ENCODE measurements around the gene TP53I3.
"Not testable (repeated sequence)": the region's sequence is repeated elsewhere in the genome, so short reads cannot be mapped to it uniquely, and the experiment has no call there.

TP53I3 gene, protein sequence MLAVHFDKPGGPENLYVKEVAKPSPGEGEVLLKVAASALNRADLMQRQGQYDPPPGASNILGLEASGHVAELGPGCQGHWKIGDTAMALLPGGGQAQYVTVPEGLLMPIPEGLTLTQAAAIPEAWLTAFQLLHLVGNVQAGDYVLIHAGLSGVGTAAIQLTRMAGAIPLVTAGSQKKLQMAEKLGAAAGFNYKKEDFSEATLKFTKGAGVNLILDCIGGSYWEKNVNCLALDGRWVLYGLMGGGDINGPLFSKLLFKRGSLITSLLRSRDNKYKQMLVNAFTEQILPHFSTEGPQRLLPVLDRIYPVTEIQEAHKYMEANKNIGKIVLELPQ

DNA sequence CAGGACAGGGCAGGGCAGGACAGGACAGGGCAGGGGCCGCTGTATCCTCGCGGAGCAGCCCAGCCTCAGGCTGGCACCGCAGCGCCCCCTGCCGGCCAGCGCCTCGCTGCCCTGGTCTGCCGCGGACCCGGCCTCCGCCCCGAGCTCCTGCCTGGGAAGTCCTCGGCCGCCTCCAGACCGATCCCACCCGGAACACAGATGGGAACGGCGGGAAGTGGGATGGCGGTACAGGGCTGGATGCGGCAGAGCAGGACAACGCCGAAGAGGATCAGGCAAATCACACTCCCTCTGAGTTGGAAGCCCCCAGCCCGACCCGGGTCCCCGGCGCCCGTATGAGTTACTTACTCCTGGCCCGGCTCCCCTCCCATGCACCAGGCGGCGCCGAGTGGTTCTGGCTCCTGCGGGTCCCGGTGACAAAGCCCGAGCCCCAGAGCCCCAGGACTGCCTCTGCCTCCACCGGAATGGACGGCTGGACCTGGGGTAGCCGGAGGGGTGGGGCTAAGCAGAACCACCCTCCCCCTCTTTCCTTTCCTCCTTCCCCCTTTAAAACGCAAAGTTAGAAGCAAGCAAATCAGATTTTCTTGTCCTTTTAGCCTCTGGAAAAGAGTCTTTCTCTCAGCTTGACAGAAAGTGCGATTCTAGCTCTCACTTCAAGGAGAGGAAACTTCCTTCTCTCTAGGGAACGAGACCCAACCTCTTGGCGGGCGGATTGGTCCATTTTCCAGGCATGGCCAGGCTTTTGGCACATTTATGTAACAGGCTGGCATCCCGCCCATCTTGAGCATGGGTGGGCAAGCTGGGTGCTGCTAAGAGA lies at the start of gene TP53I3:
Gene TP53I3, minus strand, starts transcription at position 449 of the 814 bp plus-strand sequence. CDS start 508 bp downstream, outside the sequence.
- peak; percentile 77 for DNase-seq

DNA sequence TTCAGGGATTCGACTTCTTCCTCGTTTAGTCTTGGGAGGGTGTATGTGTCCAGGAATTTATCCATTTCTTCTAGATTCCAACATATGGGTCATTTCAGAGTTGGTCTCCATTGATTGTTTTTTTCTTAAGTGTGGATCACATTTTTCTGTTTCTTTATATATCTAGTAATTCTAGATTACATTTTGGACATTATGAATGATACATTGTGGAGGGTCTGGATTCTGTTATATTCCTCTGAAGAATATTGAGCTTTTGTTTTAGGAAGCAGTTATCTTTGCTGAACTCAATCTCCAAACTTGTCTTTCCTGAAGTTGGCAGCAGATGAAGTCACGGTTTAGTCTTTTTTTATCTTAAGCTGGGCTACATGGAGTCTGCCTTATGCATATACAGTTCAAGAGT lies 47.9 kb upstream of the TP53I3 start:
- DNase-seq: no peak

DNA sequence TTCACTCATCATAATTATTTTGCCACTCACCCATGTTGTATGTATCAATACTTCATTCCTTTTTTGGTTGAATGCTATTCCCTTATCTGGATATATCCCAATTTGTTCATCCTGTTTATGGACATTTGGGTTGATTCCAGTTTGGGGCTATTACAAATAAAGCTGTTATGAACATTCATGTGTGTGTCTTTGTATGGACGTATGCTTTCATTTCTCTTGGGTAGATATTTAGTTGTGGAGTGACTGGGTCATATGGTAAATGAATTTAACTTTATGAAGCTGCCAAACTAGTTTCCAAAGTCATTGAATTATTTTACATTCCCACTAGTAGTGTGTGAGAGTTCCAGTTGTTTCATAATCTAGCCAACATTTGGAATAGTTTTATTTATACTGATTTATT lies 41.3 kb upstream of the TP53I3 start:
- no peak for DNase-seq

GRCh38 chr2:24123922-24124580 lies 39.4 kb upstream of the TP53I3 start:
- no peak for DNase-seq

DNA sequence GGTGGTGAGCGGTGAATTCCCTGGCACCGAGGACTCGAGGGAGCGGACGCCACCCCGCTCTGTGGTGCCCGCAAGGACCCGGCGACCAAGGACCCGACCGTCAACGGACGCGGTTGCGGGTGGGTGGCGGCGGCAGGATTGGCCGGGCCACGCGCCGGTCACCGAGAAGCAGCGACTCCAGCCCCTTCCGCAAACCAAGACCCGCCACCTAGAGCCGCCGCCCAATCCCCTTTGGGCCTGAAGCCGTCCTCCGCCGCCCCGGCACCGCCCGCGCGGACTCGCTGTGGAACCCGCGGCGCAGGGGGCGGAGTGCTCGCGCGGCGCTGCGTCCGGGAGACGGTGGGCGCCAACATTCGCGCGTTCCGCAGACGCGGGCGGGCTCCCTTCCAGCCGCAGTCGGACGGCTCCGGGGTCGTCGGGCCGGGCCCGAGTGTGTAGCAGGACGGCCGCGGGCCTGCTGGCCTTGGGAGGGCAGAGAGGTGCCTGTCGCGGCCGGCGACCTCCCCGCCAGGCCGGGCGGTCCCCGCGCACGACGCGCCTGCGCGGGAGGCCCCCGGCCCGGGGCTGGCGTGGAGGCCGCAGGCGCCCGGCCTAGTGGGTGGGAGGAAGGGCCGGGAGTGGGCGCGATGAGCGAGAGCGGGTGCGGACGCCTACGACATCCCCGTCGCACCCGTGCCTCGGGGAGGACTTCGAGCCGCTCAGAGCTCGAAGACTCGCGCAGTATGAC lies 38.7 kb upstream of the TP53I3 start, which contains the start of the genes FAM228B and PFN4:
Gene FAM228B, plus strand, starts transcription at position 275 of the 727 bp plus-strand sequence. CDS start 893 bp downstream, outside the sequence.
Gene PFN4, minus strand, starts transcription at position 140 of the 727 bp plus-strand sequence. CDS start 799 bp downstream, outside the sequence.
- peak; percentile 62 for DNase-seq

DNA sequence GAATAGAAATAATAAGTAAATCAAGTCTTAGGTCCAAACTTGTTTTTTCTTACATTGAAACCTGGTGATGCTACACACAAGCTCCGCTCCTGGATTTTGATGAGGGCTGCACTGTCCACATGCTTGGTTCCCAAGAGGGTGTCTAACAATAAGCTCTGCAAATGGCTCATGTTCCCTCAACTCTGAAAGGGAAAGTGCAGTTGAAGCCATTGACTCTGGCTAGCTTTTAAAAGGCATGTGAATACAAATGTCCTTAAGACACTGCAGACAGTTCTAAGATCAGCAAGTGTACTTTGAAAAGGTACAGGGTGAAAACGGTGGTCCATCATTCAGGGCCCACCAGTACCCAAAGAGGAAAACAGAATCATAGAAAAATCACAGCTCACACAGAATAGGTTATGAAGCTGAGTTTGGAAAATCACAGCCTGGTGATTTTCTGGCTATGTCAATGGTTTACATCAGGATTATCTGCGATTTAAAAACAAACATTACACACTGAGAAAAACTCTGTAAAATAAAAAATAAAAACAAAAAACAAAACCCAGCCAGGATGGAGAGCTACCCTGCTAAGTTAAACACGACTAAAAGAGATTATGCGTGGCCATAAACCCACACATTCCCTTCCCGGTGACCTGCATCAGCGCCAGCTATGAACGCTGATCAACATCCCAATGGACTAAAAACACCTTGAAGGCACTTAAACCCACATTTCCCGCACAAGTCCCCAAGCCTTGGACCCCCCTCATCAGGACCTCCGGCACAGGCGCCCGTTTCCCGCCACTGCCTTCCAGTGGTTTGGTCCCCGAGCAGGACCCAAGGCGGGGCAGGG lies 37.9 kb upstream of the TP53I3 start:
- DNase-seq: no peak

DNA sequence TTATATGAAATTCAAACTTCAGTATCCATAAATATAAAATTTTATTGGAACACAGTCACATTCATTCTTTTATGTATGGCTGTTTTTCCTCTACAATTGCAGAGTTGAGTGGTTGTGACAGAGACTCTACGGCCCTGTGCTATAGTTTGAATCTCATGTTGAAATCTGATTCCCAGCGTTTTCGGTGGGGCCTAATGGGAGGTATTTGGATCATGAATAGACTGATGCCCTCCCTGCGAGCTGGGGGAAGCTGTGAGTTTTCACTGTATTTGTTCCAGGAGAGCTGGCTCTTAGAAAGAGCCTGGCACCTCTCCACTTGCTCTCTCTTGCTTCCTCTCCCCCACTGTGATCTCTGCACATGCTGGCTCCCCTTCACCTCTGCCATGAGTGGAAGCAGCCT lies 36.8 kb upstream of the TP53I3 start:
- no peak for DNase-seq

GRCh38 chr2:24121066-24121465 lies 36.4 kb upstream of the TP53I3 start:
- DNase-seq: no peak

DNA sequence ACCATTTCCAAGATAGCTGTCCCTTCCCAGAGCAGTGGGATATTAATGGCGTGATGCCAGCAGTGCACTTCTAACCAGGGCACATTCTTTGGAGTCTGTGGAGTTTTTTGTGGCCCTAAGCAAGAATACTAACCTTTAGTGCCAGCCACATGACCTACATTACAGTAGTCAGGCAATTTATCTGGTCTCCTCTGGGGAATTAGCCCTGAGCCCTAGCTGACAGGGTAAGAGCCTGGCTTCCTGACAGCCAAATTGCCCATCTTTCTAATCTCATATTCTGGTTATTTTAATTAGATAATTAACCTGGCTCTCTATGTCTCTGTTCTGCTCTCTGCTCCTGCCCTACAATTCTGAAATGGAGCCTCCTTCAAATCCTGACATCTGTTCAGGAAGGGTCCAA lies 33.3 kb upstream of the TP53I3 start:
- no peak for DNase-seq

DNA sequence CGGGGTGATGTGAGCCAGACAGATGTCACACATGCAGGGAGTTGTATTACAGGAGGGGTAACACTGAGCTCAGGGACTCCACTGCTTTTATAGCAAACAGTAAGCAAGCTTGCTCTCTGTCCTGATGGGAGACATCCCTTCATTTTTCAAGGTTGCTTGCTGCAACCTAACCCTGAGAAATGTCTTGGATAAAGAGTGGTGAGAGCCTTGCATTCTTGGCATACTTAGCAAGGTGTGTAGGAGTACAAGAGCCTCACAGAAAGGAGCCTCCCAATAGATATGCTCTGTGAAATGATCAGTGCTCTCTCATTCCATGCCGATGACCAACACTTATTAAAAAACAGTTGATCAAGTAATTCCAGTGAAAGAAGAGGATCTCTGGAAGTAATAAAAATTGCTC lies 30.4 kb upstream of the TP53I3 start:
- DNase-seq: no peak

GRCh38 chr2:24111407-24111901 lies 26.8 kb upstream of the TP53I3 start:
- DNase-seq: no peak

DNA sequence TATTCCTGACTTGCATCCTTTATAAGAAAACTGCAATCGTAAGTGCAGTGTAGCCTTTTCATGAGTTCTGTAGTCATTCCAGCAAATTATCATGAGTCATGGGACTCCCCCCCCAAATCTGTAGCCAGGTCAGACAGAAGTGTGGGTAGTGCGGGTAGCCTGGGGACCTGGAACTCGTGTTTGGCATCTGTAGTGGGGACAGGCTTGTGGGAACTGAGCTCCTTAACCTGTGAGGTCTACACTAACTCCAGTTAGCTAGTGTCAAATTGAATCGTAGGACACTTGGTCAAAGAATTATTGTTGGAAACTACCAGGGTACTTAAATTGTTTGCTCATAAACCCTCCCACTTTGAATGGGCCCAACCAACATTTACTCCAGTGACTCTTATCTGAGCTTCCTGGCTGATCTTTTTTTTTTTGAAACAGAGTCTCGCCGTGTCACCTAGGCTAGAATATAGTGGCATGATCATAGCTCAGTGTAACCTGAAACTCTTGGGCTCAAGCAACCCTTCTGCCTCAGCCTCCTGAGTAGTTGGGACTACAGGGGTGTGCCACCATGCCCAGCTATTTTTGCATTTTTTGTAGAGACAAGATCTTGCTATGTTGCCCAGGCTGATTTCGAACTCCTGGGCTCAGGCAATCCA lies 26.1 kb upstream of the TP53I3 start:
- no peak for DNase-seq

GRCh38 chr2:24109431-24109830 lies 24.8 kb upstream of the TP53I3 start:
- DNase-seq: not testable (repeated sequence)

- no peak for DNase-seq
Measured at GRCh38 chr2:24107336-24107735, 22.7 kb upstream of the TP53I3 start.

GRCh38 chr2:24106786-24107185 lies 22.2 kb upstream of the TP53I3 start:
- DNase-seq: no peak

- DNase-seq: no peak
Measured at GRCh38 chr2:24105816-24106215, 21.2 kb upstream of the TP53I3 start.

- no peak for DNase-seq
Measured at GRCh38 chr2:24104906-24105305, 20.3 kb upstream of the TP53I3 start.

DNA sequence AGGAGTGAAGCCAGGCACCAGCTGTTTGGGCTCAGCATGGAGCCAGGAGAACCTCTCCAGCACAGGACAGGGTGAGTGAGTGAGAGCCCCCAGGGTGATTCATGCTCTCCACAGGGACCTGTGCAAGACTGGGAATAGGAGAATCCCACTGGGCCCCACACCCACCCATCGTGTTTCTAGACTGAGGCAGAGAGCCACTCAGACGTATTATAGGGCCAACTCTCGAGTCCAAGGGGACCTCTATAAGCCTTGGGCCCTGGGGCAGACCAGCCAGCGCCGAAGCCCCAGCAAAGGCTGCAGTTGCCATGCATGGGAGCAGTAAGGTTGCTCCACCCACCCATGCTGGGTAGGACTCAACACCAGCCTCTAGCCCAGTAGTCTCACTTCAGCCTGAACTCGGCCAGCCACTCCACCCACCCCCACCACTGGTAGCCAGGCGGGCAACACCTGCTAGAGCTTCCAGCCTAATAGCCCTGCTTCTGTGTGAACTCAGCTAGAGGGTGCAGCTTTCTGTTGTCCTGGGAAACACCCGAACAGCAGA lies 19.5 kb upstream of the TP53I3 start:
- no peak for DNase-seq

GRCh38 chr2:24102677-24103076 lies 18.0 kb upstream of the TP53I3 start:
- DNase-seq: no peak

- DNase-seq: no peak
Measured at GRCh38 chr2:24101992-24102391, 17.4 kb upstream of the TP53I3 start.

DNA sequence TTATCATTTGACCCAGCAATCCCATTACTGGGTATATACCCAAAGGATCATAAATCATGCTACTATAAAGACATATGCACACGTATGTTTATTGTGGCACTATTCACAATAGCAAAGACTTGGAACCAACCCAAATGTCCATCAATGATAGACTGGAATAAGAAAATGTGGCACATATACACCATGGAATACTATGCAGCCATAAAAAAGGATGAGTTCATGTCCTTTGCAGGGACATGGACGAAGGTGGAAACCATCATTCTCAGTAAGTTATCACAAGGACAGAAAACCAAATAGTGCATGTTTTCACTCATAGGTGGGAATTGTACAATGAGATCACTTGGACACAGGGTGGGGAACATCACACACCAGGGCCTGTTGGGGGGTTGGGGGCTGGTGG lies 16.1 kb upstream of the TP53I3 start:
- DNase-seq: not testable (repeated sequence)

Measured in CD4-positive, alpha-beta T cell treated with Interleukin-21 for 1 hour (primary cell).